Smooth muscle cell (in vitro differentiated cells): ENCODE results near the gene PNLIP. TPM values are rescaled to one million over a fixed set of nuclear protein-coding genes. Genes with fewer than 3 reads are reported as not detected.

ENCODE experiments used
- polyA plus RNA-seq: library from polyadenylated mRNA; unstranded; fragments of >200 nt; fragmentation: Nextera tagmentation; extraction: Ambion mirVana; gene quantifications from 2 replicates; pipeline ENCODE4 v1.2.1, GENCODE V29; 2016
- small RNA-seq: library from RNA; depleted of rRNA; stranded (forward); fragments of <200 nt; gene quantifications from one replicate; pipeline ENCODE3, GENCODE V24; 2014
- total RNA-seq: library from RNA; depleted of rRNA; stranded (reverse); fragments of >200 nt; gene quantifications from 2 replicates; pipeline ENCODE4 v1.2.3, GENCODE V29; 2014

PNLIP gene
- total and polyA plus RNA-seq, 2 experiments from 2014 or later = not detected

Small RNA genes lying within 50 kb of the gene (small RNA-seq; reads per million reads assigned to genes)
- not detected for gene RNU6-1090P

Other genes starting within 250 kb of the PNLIP start
- gene CCDC172, start 221.5 kb upstream of the PNLIP start, total RNA-seq = not detected in 2 replicates
- gene CCDC172, start 221.5 kb upstream of the PNLIP start, polyA plus RNA-seq = not detected in 2 replicates
- gene PNLIPRP3, start 118.1 kb upstream of the PNLIP start, total RNA-seq = 0.31 TPM in 2 replicates
- gene PNLIPRP3, start 118.1 kb upstream of the PNLIP start, polyA plus RNA-seq = not detected in 2 replicates
- not detected in 2 replicates for gene PNLIPRP1, start 45.0 kb downstream of the PNLIP start, total RNA-seq
- gene PNLIPRP1, start 45.0 kb downstream of the PNLIP start, polyA plus RNA-seq = not detected in 2 replicates
- not detected in 2 replicates for gene PNLIPRP2, start 75.0 kb downstream of the PNLIP start, total RNA-seq
- not detected in 2 replicates for gene PNLIPRP2, start 75.0 kb downstream of the PNLIP start, polyA plus RNA-seq
- gene HSPA12A, start 196.6 kb downstream of the PNLIP start, total RNA-seq = 3.9 and 6.4 TPM in 2 replicates
- gene HSPA12A, start 196.6 kb downstream of the PNLIP start, polyA plus RNA-seq = 4.3 and 5.3 TPM in 2 replicates